ENCODE results near the gene PTPRA.
"Not testable (repeated sequence)": the region's sequence is repeated elsewhere in the genome, so short reads cannot be mapped to it uniquely, and the experiment has no call there.

The PTPRA gene

GRCh38 chr20:2890742-2891141 is 17.5 kb downstream of the PTPRA start:
- no peak for TF ChIP-seq CTCF (IDR thresholded peaks at IDR 0.05)
- Histone ChIP-seq H3K27me3 (no peaks in the 10 kb centered on the region), H3K4me1 (ENCODE audit: control insufficient read depth in 1 of 2, insufficient read depth in 1 of 2, low read depth in 1 of 2, low read length in 1 of 2) (peaks cover 3 to 7% of the 10 kb centered on the region in 2 experiments), H3K36me3 (no peaks in the 10 kb centered on the region), H3K9me3 (no peaks in the 10 kb centered on the region), H3K27ac (no peak overlapping the region), H3K4me3 (ENCODE audit: low read depth in 1 of 2, low read length in 1 of 2) (no peak overlapping the region)

- no peak for TF ChIP-seq CTCF (IDR thresholded peaks at IDR 0.05)
- no peaks in the 10 kb centered on the region for H3K27me3 ChIP-seq
- H3K27ac ChIP-seq: no peak overlapping the region
- H3K9me3 ChIP-seq: no peaks in the 10 kb centered on the region
- H3K4me1 ChIP-seq (ENCODE audit: control insufficient read depth in 1 of 2, insufficient read depth in 1 of 2, low read depth in 1 of 2, low read length in 1 of 2): peaks cover 3 to 7% of the 10 kb centered on the region in 2 experiments
- no peaks in the 10 kb centered on the region for H3K36me3 ChIP-seq
- no peak overlapping the region for H3K4me3 ChIP-seq (ENCODE audit: low read depth in 1 of 2, low read length in 1 of 2)
These were observed 18.1 kb downstream of the PTPRA start for GRCh38 chr20:2891343-2891742.

- Histone ChIP-seq H3K27me3 (no peaks in the 10 kb centered on the region), H3K36me3 (no peaks in the 10 kb centered on the region), H3K9me3 (no peaks in the 10 kb centered on the region), H3K4me3 (ENCODE audit: low read depth in 1 of 2, low read length in 1 of 2) (no peak overlapping the region), H3K27ac (no peak overlapping the region), H3K4me1 (ENCODE audit: control insufficient read depth in 1 of 2, insufficient read depth in 1 of 2, low read depth in 1 of 2, low read length in 1 of 2) (peaks cover 3 to 7% of the 10 kb centered on the region in 2 experiments)
- no peak for TF ChIP-seq CTCF (IDR thresholded peaks at IDR 0.05)
These were observed 19.1 kb downstream of the PTPRA start for GRCh38 chr20:2892376-2892775.

- no peaks in the 10 kb centered on the region for H3K27me3 ChIP-seq
- no peaks in the 10 kb centered on the region for H3K9me3 ChIP-seq
- no peak for TF ChIP-seq CTCF (IDR thresholded peaks at IDR 0.05)
- H3K27ac ChIP-seq: no peak overlapping the region
- H3K4me3 ChIP-seq (ENCODE audit: low read depth in 1 of 2, low read length in 1 of 2): no peak overlapping the region
- no peaks in the 10 kb centered on the region for H3K4me1 ChIP-seq (ENCODE audit: control insufficient read depth in 1 of 2, insufficient read depth in 1 of 2, low read depth in 1 of 2, low read length in 1 of 2)
- no peaks in the 10 kb centered on the region for H3K36me3 ChIP-seq
These were observed 20.9 kb downstream of the PTPRA start for GRCh38 chr20:2894221-2894620.

- not testable (repeated sequence) for H3K27me3 ChIP-seq; H3K9me3 ChIP-seq; H3K4me1 ChIP-seq (ENCODE audit: control insufficient read depth in 1 of 2, insufficient read depth in 1 of 2, low read depth in 1 of 2, low read length in 1 of 2); H3K4me3 ChIP-seq (ENCODE audit: low read depth in 1 of 2, low read length in 1 of 2); H3K27ac ChIP-seq; H3K36me3 ChIP-seq
These were observed 21.9 kb downstream of the PTPRA start for GRCh38 chr20:2895154-2895553.

- Histone ChIP-seq H3K27me3 (no peaks in the 10 kb centered on the region), H3K27ac (no peak overlapping the region), H3K4me3 (ENCODE audit: low read depth in 1 of 2, low read length in 1 of 2) (no peak overlapping the region), H3K9me3 (no peaks in the 10 kb centered on the region), H3K4me1 (ENCODE audit: control insufficient read depth in 1 of 2, insufficient read depth in 1 of 2, low read depth in 1 of 2, low read length in 1 of 2) (peaks cover 10 to 16% of the 10 kb centered on the region in 2 experiments), H3K36me3 (no peaks in the 10 kb centered on the region)
- TF ChIP-seq CTCF (IDR thresholded peaks at IDR 0.05): no peak
These were observed 26.0 kb downstream of the PTPRA start for GRCh38 chr20:2899243-2899642.

All from neutrophil (primary cell).